ENCODE results near the gene RNASE12. TPM values are rescaled to one million over a fixed set of nuclear protein-coding genes. Genes with fewer than 3 reads are reported as not detected.
"Not testable (repeated sequence)": the region's sequence is repeated elsewhere in the genome, so short reads cannot be mapped to it uniquely, and the experiment has no call there.

The RNASE12 gene
- total RNA-seq, 6 donors from 2014 or later = not detected

- H3K4me1 ChIP-seq = peaks cover 11 to 40% (median 32%) of the 10 kb centered on the region in 4 donors
- WGBS, 2 donors = 56 to 57% methylated on average over 2 of the region's 2 CpGs
- H3K4me3 ChIP-seq = no peak overlapping the region
- peak; percentile 8 to 73 for ATAC-seq (ENCODE audit: low FRiP score in 2 of 2)
- DNase-seq = peak in 1 of 2 donors; percentile 58
- H3K27me3 ChIP-seq = no peaks in the 10 kb centered on the region
- H3K27ac ChIP-seq = no peak overlapping the region
- no peaks in the 10 kb centered on the region for H3K36me3 ChIP-seq
- H3K9me3 ChIP-seq = no peaks in the 10 kb centered on the region
- TF ChIP-seq CTCF (IDR thresholded peaks at IDR 0.05) (peak in 1 of 6 experiments; percentile 5), EP300 (IDR thresholded peaks at IDR 0.05) (no peak)
Observed at GRCh38 chr14:20620798-20621478, 29.8 kb upstream of the RNASE12 start.

- H3K27me3 ChIP-seq; H3K27ac ChIP-seq; H3K9me3 ChIP-seq; DNase-seq; ATAC-seq (ENCODE audit: low FRiP score in 2 of 2); H3K4me3 ChIP-seq; H3K36me3 ChIP-seq: not testable (repeated sequence)
- WGBS, 2 donors = 89 to 92% methylated on average over 6 of the region's 6 CpGs
- H3K4me1 ChIP-seq = peaks cover 8 to 27% (median 25%) of the 10 kb centered on the region in 4 donors
Observed at GRCh38 chr14:20619688-20620087, 28.5 kb upstream of the RNASE12 start.

GRCh38 chr14:20618271-20618749 is 27.1 kb upstream of the RNASE12 start:
- Histone ChIP-seq H3K27me3 (no peaks in the 10 kb centered on the region), H3K36me3 (no peaks in the 10 kb centered on the region), H3K9me3 (no peaks in the 10 kb centered on the region), H3K4me1 (peaks cover 5 to 26% (median 20%) of the 10 kb centered on the region in 4 donors), H3K27ac (no peak overlapping the region), H3K4me3 (no peak overlapping the region)
- DNase-seq (no peak), ATAC-seq (ENCODE audit: low FRiP score in 2 of 2) (no peak)
- WGBS, 2 donors = 41 to 57% methylated on average over 4 of the region's 4 CpGs
- no peak for TF ChIP-seq POLR2A (IDR thresholded peaks at IDR 0.05)

DNA sequence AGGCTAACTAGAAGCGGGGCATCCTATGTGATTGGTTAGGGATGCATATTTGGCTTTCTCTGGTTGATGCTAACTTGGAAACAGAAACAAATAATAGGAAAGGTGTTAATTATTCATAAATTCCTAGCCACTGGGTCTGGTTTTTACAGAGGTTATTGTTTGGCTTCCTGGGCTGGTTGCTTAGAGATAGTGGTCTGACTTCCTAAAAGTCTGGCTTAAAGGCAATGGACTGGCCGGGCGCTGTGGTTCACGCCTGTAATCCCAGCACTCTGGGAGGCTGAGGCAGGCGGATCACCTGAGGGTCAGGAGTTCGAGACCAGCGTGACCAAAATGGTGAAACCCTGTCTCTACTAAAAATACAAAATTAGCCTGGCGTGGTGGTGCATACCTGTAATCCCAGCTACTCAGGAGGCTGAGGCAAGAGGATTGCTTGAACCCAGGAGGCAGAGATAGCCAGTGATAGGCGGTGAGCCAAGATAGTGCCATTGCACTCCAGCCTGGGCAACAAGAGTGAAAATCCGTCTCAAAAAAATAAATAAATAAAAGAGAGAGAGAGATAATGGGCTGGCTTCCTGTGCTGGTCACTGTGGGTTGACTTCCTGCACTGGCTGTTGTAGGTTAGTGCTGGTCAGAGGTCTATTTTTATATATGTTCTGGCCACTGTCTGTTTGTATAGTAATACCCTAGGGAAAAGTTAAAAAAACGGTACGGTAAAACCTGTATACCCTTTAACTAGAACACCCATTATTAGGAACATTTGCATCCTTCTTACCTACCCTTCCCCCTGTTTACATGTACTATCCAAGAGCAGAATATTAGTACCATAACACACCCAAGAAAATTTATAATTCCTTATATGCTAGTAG is 26.2 kb upstream of the RNASE12 start:
- no peaks in the 10 kb centered on the region for H3K9me3 ChIP-seq
- DNase-seq (no peak), ATAC-seq (ENCODE audit: low FRiP score in 2 of 2) (no peak)
- H3K4me1 ChIP-seq = peaks cover 0 to 20% (median 11%) of the 10 kb centered on the region in 4 donors
- no peak overlapping the region for H3K27ac ChIP-seq
- WGBS, 2 donors = 79 to 83% methylated on average over 12 of the region's 12 CpGs
- no peaks in the 10 kb centered on the region for H3K27me3 ChIP-seq
- H3K4me3 ChIP-seq = no peak overlapping the region
- no peak for TF ChIP-seq POLR2A (IDR thresholded peaks at IDR 0.05)
- no peak for TF ChIP-seq CTCF (IDR thresholded peaks at IDR 0.05)
- TF ChIP-seq EP300 (IDR thresholded peaks at IDR 0.05) = no peak
- no peak for TF ChIP-seq POLR2AphosphoS5 (IDR thresholded peaks at IDR 0.05)
- no peaks in the 10 kb centered on the region for H3K36me3 ChIP-seq

GRCh38 chr14:20615996-20616395 is 24.8 kb upstream of the RNASE12 start:
- H3K9me3 ChIP-seq = no peaks in the 10 kb centered on the region
- DNase-seq (no peak), ATAC-seq (ENCODE audit: low FRiP score in 2 of 2) (no peak)
- TF ChIP-seq EP300 (IDR thresholded peaks at IDR 0.05) (no peak), CTCF (IDR thresholded peaks at IDR 0.05) (no peak)
- H3K36me3 ChIP-seq = no peaks in the 10 kb centered on the region
- no peak overlapping the region for H3K4me3 ChIP-seq
- H3K27me3 ChIP-seq = no peaks in the 10 kb centered on the region
- H3K27ac ChIP-seq = no peak overlapping the region
- H3K4me1 ChIP-seq = peaks cover 0 to 18% (median 13%) of the 10 kb centered on the region in 4 donors
- 91 to 96% methylated on average over 5 of the region's 5 CpGs for WGBS, 2 donors
